Measurements from ENCODE around the gene NR2F2. TPM values are rescaled to one million over a fixed set of nuclear protein-coding genes. Genes with fewer than 3 reads are reported as not detected.

The NR2F2 gene
- total and polyA plus RNA-seq, 2 experiments from 2014 or later = 0.16 TPM; not detected in 1

DNA sequence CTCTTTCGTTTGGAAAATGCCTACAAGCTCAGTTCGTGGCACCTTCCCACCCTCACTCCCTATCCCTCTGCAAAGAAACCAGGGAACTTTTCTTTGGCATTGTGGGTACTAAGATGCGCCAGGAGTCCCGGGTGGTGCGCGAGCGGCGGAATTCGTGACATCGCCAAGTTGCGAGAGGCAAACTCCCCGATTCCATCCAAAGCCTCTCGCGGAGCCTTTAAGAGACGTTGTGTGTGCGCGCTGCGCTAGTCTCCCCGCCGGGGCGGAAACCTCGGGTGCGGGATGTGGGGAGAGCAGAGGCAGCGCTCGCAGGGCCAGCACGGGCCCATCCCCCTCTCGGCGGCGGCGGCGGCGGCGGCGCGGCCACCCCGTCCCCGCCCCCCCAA, 443 bp upstream of the NR2F2 start:
- Mint-ChIP-seq H3K36me3 (ENCODE audit: low read depth) (no peaks in the 10 kb centered on the region), H3K27ac (no peak overlapping the region), H3K4me3 (peak overlapping the region; percentile 72), H3K9me3 (peaks cover 3% of the 10 kb centered on the region), H3K4me1 (peaks cover 63% of the 10 kb centered on the region), H3K27me3 (ENCODE audit: insufficient read depth, low read depth, poor library complexity) (peaks cover 93% of the 10 kb centered on the region)
- DNase-seq (ENCODE audit: low spot score) (peak; percentile 79), ATAC-seq (no peak)
- H3K4me3 ChIP-seq = peak overlapping the region; percentile 65
- peaks cover 95% of the 10 kb centered on the region for H3K27me3 ChIP-seq (ENCODE audit: insufficient read depth)
- H3K4me2 ChIP-seq = peak overlapping the region; percentile 86
- no peaks in the 10 kb centered on the region for H3K36me3 ChIP-seq (ENCODE audit: insufficient read depth)
- H4K20me1 ChIP-seq (replicated peaks; ENCODE audit: insufficient read depth) = peaks cover 8% of the 10 kb centered on the region; the same call in 1 of the 2 replicates
- H3K4me1 ChIP-seq (ENCODE audit: insufficient read depth) = peaks cover 78% of the 10 kb centered on the region
- H3F3A ChIP-seq (replicated peaks; ENCODE audit: low read depth) = peaks cover 49% of the 10 kb centered on the region
- no peak overlapping the region; the same call in 1 of the 2 replicates for H2AFZ ChIP-seq
- peak; percentile 84 for TF ChIP-seq EZH2 (IDR thresholded peaks at IDR 0.05; ENCODE audit: low read depth, unreplicated experiment)
- peak; percentile 74 for TF ChIP-seq EZH2phosphoT487 (IDR thresholded peaks at IDR 0.05; ENCODE audit: unreplicated experiment)
- TF ChIP-seq, protein P1, sequence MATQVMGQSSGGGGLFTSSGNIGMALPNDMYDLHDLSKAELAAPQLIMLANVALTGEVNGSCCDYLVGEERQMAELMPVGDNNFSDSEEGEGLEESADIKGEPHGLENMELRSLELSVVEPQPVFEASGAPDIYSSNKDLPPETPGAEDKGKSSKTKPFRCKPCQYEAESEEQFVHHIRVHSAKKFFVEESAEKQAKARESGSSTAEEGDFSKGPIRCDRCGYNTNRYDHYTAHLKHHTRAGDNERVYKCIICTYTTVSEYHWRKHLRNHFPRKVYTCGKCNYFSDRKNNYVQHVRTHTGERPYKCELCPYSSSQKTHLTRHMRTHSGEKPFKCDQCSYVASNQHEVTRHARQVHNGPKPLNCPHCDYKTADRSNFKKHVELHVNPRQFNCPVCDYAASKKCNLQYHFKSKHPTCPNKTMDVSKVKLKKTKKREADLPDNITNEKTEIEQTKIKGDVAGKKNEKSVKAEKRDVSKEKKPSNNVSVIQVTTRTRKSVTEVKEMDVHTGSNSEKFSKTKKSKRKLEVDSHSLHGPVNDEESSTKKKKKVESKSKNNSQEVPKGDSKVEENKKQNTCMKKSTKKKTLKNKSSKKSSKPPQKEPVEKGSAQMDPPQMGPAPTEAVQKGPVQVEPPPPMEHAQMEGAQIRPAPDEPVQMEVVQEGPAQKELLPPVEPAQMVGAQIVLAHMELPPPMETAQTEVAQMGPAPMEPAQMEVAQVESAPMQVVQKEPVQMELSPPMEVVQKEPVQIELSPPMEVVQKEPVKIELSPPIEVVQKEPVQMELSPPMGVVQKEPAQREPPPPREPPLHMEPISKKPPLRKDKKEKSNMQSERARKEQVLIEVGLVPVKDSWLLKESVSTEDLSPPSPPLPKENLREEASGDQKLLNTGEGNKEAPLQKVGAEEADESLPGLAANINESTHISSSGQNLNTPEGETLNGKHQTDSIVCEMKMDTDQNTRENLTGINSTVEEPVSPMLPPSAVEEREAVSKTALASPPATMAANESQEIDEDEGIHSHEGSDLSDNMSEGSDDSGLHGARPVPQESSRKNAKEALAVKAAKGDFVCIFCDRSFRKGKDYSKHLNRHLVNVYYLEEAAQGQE (IDR thresholded peaks at IDR 0.05; ENCODE audit: unreplicated experiment) = no peak
- TF ChIP-seq ZNF114 (CRISPR knock-in tag; IDR thresholded peaks at IDR 0.05) = no peak
- no peak overlapping the region for H3K27ac ChIP-seq (ENCODE audit: low read depth)
- H3K9me2 ChIP-seq (ENCODE audit: insufficient read depth) = no peaks in the 10 kb centered on the region
- H3K79me2 ChIP-seq (replicated peaks; ENCODE audit: insufficient read depth) = no peaks in the 10 kb centered on the region

DNA sequence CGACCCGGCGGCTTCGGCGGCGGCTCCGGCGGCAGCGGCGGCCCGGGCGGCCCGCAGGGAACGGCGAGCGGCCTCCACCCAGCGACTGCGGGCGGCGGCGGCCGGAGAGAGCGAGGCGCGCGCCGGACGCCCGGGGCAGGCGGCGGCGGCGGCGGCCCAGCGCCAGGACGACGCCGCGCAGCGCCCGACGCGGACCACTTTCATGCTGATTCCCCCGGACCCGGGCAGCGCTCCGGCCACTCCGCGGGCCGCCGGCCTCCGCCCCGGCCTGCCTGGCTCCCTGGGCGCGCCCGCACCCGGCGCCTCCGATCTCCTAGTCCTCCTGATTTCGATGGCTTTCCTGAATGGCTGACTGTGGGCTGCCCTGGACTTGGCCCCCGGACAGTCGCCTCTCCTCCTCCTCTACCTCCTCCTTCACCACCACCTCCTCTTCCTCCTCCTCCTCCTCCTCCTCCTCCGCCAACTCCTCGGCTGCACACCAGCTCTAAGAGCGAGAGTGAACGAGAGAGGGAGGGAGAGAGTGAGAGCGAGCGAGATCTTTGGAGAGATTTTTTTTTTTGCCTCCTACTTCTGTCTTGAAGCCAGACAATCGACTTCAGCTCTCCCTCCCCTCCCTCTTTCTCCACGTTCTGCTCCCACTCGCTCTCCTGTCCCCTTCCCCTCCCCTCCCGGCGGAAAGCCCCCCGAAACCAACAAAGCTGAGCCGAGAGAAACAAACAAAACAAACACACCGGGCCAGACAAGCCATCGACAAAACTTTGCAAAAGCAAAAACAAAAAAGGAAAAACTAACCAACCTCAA, 844 bp downstream of the NR2F2 start:
- H4K20me1 ChIP-seq (replicated peaks; ENCODE audit: insufficient read depth) = peaks cover 10% of the 10 kb centered on the region; the same call in 1 of the 2 replicates
- H3K27ac ChIP-seq (ENCODE audit: low read depth) = no peak overlapping the region
- Mint-ChIP-seq H3K9me3 (peaks cover 3% of the 10 kb centered on the region), H3K27me3 (ENCODE audit: insufficient read depth, low read depth, poor library complexity) (peaks cover 93% of the 10 kb centered on the region), H3K27ac (no peak overlapping the region), H3K4me1 (peaks cover 64% of the 10 kb centered on the region), H3K4me3 (peak overlapping the region; percentile 72), H3K36me3 (ENCODE audit: low read depth) (no peaks in the 10 kb centered on the region)
- peak; percentile 92 for TF ChIP-seq EZH2phosphoT487 (IDR thresholded peaks at IDR 0.05; ENCODE audit: unreplicated experiment)
- peak; percentile 99 for TF ChIP-seq EZH2 (IDR thresholded peaks at IDR 0.05; ENCODE audit: low read depth, unreplicated experiment)
- TF ChIP-seq, protein P1 (IDR thresholded peaks at IDR 0.05; ENCODE audit: unreplicated experiment) = no peak
- H2AFZ ChIP-seq = peak overlapping the region; percentile 77; the same call in 1 of the 2 replicates
- H3K36me3 ChIP-seq (ENCODE audit: insufficient read depth) = no peaks in the 10 kb centered on the region
- H3K9me2 ChIP-seq (ENCODE audit: insufficient read depth) = no peaks in the 10 kb centered on the region
- H3F3A ChIP-seq (replicated peaks; ENCODE audit: low read depth) = peaks cover 39% of the 10 kb centered on the region
- H3K27me3 ChIP-seq (ENCODE audit: insufficient read depth) = peaks cover 95% of the 10 kb centered on the region
- ATAC-seq (no peak), DNase-seq (ENCODE audit: low spot score) (no peak)
- no peaks in the 10 kb centered on the region for H3K79me2 ChIP-seq (replicated peaks; ENCODE audit: insufficient read depth)
- H3K4me1 ChIP-seq (ENCODE audit: insufficient read depth) = peaks cover 78% of the 10 kb centered on the region
- H3K4me3 ChIP-seq = peak overlapping the region; percentile 52
- H3K4me2 ChIP-seq = peak overlapping the region; percentile 83
